Measurements from ENCODE around the gene MIS12. TPM values are rescaled to one million over a fixed set of nuclear protein-coding genes. Genes with fewer than 3 reads are reported as not detected.
A peak's percentile ranks its signal among the peaks of the same experiment; 100 is the strongest.

Gene MIS12
- total and polyA plus RNA-seq, 9 of the 15 experiments (the other 6 are each of a cell fraction or from before 2014, with no cell fraction given): 13.5 to 31.9 (median 25.5) TPM

DNA sequence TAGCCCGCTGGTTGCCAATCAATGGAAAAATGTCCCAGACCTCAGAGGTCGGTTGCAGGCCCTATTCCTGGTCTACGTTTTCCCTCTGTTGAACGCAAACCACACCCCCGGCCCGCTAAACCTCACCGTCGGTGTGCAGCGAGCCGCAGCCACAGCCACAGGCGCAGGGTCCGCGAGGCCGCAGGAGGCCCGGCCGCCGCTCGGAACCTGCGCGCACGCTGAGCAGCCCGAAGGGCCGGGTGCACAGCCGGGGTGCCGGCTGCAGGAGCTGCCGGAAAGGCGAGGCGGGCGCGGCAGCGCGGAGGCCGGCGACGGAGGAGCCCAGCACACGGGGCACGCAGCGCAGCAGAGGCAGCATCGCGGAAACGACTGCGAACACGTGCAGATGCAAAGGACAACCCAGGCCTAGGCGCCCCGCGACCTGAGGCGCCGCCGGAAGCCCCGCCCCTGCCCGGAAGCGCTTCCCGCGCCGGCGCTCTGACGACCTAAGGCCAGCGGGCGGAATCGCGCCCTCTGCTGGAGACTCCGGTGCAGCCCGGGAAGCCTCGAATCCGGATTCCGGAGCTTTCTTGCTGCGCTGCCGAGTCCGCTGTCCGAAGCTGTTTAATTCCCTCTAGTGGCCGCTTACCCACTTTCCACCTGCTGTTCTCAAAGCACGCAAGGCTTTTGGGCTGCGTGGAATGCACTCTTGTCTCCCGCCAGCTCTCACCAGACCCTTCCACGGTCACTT, 47.5 kb upstream of the MIS12 start, which contains the start of gene C1QBP (continued):
- TF ChIP-seq, protein P1, sequence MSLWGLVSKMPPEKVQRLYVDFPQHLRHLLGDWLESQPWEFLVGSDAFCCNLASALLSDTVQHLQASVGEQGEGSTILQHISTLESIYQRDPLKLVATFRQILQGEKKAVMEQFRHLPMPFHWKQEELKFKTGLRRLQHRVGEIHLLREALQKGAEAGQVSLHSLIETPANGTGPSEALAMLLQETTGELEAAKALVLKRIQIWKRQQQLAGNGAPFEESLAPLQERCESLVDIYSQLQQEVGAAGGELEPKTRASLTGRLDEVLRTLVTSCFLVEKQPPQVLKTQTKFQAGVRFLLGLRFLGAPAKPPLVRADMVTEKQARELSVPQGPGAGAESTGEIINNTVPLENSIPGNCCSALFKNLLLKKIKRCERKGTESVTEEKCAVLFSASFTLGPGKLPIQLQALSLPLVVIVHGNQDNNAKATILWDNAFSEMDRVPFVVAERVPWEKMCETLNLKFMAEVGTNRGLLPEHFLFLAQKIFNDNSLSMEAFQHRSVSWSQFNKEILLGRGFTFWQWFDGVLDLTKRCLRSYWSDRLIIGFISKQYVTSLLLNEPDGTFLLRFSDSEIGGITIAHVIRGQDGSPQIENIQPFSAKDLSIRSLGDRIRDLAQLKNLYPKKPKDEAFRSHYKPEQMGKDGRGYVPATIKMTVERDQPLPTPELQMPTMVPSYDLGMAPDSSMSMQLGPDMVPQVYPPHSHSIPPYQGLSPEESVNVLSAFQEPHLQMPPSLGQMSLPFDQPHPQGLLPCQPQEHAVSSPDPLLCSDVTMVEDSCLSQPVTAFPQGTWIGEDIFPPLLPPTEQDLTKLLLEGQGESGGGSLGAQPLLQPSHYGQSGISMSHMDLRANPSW (CRISPR knock-in tag; IDR thresholded peaks at IDR 0.05): no peak
- TF ChIP-seq TBP (optimal IDR thresholded peaks at IDR 0.05; ENCODE audit: low read depth, low read length) (peak; percentile 49), POLR2AphosphoS2 (IDR thresholded peaks at IDR 0.05; ENCODE audit: low read length) (no peak), MXI1 (IDR thresholded peaks at IDR 0.05; ENCODE audit: low read depth, low read length) (peak; percentile 77), ZNF445 (CRISPR knock-in tag; IDR thresholded peaks at IDR 0.05; ENCODE audit: low read depth) (no peak), ZNF3 (CRISPR knock-in tag; IDR thresholded peaks at IDR 0.05) (no peak), KDM4B (IDR thresholded peaks at IDR 0.05; ENCODE audit: borderline replicate concordance in 2 of 2, low read depth in 1 of 2) (0 out of 4 replicates have a peak, but pooled peaks of 1 of the 2 experiments have one; percentile 29), CCAR2 (IDR thresholded peaks at IDR 0.05; ENCODE audit: low read depth, low read length) (no peak), PHF8 (IDR thresholded peaks at IDR 0.05; ENCODE audit: borderline replicate concordance, low read length) (peak; percentile 92; the same call in 1 of the 2 replicates), KAT7 (CRISPR knock-in tag; IDR thresholded peaks at IDR 0.05; ENCODE audit: borderline replicate concordance) (peak; percentile 71; the same call in 1 of the 2 replicates), ADNP (tag; IDR thresholded peaks at IDR 0.05) (no peak), ELF2 (CRISPR knock-in tag; IDR thresholded peaks at IDR 0.05) (no peak)
- TF ChIP-seq, protein P2, sequence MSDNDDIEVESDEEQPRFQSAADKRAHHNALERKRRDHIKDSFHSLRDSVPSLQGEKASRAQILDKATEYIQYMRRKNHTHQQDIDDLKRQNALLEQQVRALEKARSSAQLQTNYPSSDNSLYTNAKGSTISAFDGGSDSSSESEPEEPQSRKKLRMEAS (CRISPR knock-in tag; IDR thresholded peaks at IDR 0.05): peak; percentile 71
- TF ChIP-seq, protein P3, sequence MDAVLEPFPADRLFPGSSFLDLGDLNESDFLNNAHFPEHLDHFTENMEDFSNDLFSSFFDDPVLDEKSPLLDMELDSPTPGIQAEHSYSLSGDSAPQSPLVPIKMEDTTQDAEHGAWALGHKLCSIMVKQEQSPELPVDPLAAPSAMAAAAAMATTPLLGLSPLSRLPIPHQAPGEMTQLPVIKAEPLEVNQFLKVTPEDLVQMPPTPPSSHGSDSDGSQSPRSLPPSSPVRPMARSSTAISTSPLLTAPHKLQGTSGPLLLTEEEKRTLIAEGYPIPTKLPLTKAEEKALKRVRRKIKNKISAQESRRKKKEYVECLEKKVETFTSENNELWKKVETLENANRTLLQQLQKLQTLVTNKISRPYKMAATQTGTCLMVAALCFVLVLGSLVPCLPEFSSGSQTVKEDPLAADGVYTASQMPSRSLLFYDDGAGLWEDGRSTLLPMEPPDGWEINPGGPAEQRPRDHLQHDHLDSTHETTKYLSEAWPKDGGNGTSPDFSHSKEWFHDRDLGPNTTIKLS (IDR thresholded peaks at IDR 0.05; ENCODE audit: borderline replicate concordance, low read depth): no peak
- TF ChIP-seq, protein P4, sequence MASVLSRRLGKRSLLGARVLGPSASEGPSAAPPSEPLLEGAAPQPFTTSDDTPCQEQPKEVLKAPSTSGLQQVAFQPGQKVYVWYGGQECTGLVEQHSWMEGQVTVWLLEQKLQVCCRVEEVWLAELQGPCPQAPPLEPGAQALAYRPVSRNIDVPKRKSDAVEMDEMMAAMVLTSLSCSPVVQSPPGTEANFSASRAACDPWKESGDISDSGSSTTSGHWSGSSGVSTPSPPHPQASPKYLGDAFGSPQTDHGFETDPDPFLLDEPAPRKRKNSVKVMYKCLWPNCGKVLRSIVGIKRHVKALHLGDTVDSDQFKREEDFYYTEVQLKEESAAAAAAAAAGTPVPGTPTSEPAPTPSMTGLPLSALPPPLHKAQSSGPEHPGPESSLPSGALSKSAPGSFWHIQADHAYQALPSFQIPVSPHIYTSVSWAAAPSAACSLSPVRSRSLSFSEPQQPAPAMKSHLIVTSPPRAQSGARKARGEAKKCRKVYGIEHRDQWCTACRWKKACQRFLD (CRISPR knock-in tag; IDR thresholded peaks at IDR 0.05): 0 out of 2 replicates have a peak, but pooled peaks have one; percentile 24
- TF ChIP-seq, protein P5, sequence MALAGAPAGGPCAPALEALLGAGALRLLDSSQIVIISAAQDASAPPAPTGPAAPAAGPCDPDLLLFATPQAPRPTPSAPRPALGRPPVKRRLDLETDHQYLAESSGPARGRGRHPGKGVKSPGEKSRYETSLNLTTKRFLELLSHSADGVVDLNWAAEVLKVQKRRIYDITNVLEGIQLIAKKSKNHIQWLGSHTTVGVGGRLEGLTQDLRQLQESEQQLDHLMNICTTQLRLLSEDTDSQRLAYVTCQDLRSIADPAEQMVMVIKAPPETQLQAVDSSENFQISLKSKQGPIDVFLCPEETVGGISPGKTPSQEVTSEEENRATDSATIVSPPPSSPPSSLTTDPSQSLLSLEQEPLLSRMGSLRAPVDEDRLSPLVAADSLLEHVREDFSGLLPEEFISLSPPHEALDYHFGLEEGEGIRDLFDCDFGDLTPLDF (CRISPR knock-in tag; IDR thresholded peaks at IDR 0.05): peak; percentile 59; the same call in 1 of the 2 replicates
- TF ChIP-seq, protein P6, sequence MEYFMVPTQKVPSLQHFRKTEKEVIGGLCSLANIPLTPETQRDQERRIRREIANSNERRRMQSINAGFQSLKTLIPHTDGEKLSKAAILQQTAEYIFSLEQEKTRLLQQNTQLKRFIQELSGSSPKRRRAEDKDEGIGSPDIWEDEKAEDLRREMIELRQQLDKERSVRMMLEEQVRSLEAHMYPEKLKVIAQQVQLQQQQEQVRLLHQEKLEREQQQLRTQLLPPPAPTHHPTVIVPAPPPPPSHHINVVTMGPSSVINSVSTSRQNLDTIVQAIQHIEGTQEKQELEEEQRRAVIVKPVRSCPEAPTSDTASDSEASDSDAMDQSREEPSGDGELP (CRISPR knock-in tag; IDR thresholded peaks at IDR 0.05; ENCODE audit: borderline replicate concordance): peak; percentile 86

All from K562 (cell line).